Gastroesophageal sphincter (tissue), 3 donors: ENCODE data around the gene ZNF681.

Experiments
- CTCF ChIP-seq, 4 experiments: fragments of 200-600 bp in 2 of 4; fragments of 450-650 bp in 2 of 4; sonication (generic) in 1 of 4; IDR thresholded peaks; one replicate each; pipeline ENCODE4 v1.5.1; 2017 to 2019; ENCODE audit warnings: antibody characterized with exemption in 4 of 4, mild to moderate bottlenecking in 2 of 4, moderate library complexity in 2 of 4
- EP300 ChIP-seq: sonication (generic); formaldehyde crosslinking; IDR thresholded peaks from one replicate; pipeline ENCODE4 v1.6.1; 2017; ENCODE audit warnings: antibody characterized with exemption, mild to moderate bottlenecking
- POLR2A ChIP-seq, 2 donors: fragments of 450-650 bp; IDR thresholded peaks; one replicate each; pipeline ENCODE4 v1.6.1; 2017; ENCODE audit warnings: antibody characterized with exemption in 2 of 2, mild to moderate bottlenecking in 2 of 2, moderate library complexity in 1 of 2

DNA sequence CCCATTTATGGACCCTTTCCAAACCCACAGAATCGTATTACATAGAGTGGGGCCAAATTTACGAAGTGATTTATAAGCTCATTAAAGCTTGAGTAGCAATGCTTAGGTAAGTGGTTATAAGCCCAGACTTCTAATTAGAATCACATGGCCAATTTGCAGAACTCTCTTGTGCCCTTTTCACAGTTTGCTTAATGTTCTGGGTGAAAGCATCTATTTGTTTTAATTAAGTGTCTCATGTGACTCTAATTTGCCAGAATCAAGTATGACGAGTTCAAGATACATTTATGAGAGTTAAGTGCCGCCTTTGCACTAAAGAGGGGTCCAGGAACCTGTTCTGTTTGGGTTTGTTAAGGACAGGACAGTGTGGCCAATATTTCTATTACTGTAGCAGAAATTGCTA lies 46.0 kb upstream of the ZNF681 start:
- TF ChIP-seq POLR2A (IDR thresholded peaks at IDR 0.05) (no peak), CTCF (IDR thresholded peaks at IDR 0.05) (no peak), EP300 (no peak)
